ENCODE data around the gene STPG3.

The STPG3 gene

GRCh38 chr9:137281345-137282116 lies 30.4 kb downstream of the STPG3 start:
- no peak for DNase-seq

DNA sequence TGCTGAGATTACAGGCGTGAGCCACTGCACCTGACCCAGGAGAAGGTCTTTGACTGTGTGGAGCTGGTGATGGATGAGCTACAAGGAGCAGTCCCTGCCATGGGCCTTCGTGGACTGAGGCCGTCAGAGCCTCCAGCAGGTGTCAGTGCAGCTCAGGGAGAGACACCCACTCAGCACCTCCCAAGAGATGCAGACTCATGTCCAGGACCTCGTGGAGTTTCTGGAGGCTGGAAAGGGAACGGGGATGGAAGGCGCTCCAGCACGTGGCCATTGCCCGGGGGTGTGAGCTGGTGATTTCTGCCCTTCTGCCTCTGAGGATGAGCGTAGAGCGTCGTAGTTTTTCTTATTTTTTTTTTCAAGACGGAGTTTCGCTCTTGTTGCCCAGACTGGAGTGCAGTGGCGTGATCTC lies 35.9 kb downstream of the STPG3 start:
- DNase-seq: no peak

GRCh38 chr9:137293094-137293481 lies 42.0 kb downstream of the STPG3 start:
- no peak for DNase-seq

- DNase-seq: no peak
Observed at GRCh38 chr9:137293482-137294090, 42.5 kb downstream of the STPG3 start.

DNA sequence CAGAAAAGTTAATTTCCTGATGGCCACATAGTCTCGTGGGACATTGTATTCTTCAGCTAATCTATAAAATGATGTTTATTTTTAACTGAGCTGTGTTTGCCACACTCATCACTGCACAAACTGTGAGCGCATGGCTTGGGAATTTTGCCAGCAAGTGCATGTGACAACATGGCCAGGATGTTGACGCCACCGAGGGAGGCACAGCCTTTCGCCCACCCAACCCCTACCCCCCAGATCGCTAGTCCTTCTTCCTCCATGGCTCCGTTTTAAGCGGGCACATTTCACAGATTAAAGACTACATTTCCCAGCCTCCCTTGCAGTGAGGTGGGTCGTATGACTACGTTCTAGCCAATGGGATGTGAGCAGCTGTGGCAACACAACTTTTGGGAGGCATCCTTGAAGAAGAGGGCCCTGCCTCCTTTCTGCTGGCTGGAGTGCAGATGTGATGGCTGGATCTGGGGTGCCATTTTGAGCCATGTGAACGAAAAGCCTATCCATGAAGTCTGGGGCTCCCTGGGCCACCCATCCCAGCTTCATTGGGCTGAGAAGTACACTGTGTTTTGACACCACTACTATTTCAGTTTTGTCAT lies 43.1 kb downstream of the STPG3 start:
- DNase-seq: no peak

- DNase-seq: no peak
Observed at GRCh38 chr9:137294681-137295237, 43.7 kb downstream of the STPG3 start.

GRCh38 chr9:137295238-137295811 lies 44.2 kb downstream of the STPG3 start:
- peak; percentile 41 for DNase-seq

GRCh38 chr9:137295849-137296669 lies 45.0 kb downstream of the STPG3 start:
- DNase-seq: no peak

DNA sequence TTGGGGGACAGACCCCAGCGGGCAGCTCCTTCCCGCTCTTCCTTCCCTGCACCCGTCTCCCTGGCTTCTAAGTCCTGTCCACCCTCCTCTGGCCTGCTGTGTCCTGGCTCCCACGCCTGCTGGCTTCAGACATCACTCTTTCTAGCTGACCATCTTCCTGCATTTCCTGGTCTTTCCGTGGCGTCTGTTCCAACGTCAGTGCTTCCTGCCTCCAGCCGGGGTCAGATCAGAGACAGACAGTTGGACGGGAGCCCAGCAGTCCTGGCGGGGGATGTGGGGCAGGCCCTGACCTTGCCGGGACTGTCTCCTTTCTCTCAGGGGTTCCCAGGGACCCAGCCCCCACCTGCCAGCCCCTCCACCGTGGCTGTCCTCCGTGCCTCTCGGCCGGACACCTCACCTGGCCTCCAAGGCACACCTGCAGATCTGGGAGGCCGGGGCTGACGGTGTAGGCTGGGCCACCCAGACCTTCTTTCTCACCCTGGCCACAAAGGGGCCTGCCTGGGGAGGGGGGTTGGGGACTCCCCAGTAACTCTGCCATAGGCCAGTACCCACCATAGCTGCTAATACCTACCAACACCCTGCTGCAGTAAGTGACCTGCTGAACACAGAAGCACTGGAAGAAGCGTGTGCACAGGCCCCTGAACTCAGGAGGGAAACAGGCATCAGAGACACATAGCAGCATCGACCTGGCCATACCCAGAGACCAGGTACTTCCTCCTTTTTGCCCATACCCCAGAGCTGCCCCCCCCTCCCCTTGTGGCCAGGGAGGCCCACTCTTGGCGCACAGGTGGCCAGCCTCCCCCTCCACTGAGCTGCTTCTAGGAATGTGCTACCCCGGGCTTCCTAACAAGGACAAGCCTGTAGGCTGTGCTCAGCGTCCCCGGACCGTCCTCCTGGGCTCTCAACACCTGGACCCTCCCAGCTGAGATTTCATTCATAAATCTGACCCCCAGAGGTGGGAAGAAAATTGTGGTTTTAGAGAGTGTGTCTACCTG lies 45.9 kb downstream of the STPG3 start:
- DNase-seq: no peak

DNA sequence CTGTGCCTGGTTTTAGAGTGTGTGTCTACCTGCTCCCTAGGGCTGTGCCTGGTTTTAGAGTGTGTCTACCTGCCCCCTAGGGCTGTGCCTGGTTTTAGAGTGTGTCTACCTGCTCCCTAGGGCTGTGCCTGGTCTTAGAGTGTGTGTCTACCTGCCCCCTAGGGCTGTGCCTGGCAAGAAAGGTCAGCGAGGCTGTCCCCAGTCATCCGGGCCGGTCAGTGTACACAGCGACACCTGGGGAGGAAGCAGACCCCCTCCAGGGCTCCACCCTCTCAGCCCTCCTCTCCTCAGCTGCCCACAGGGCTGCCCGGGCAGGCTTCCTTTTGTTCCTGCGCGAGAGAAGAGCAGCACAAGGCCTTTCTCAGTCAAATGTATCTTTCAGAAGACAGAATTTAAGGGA lies 46.9 kb downstream of the STPG3 start:
- no peak for DNase-seq

DNA sequence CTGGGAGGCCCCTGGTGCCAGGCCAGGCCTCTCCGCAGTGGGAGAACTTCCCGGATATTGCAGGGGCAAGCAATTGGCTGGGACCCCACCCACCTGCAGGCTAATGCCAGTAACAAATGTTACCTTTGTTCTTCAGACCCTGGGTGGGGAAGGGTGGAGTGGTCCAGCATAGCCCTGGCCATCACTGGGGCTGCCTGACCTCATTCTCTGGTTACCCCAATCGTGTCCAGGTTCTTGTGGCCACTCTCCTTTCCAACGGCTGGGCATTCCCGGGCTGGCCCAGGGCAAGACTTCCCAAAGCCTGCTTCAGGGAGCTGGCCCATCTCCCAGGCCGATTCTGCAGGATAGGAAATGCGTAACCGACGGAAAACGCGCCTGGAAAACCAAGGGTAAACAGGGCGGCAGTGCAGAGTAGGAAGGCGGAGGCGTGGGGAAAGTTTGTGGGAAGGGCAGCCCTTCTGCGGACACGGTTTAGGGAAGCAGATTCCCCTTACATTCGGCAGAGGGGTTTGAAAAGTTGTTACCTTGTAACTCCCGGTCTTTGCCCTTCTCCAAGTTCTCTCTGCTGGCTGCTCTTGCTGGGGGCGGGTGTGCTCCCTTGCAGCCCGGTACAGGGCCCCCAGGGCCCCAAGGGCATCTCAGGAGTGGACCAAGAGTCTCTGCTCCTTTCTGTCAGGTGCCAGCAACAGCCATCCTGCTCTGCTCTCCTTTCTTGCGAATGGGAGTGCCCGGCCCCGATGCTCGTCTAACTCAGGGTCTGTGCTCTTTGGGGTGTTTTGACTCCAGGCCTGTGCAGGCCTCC lies 47.5 kb downstream of the STPG3 start:
- DNase-seq: no peak

DNA sequence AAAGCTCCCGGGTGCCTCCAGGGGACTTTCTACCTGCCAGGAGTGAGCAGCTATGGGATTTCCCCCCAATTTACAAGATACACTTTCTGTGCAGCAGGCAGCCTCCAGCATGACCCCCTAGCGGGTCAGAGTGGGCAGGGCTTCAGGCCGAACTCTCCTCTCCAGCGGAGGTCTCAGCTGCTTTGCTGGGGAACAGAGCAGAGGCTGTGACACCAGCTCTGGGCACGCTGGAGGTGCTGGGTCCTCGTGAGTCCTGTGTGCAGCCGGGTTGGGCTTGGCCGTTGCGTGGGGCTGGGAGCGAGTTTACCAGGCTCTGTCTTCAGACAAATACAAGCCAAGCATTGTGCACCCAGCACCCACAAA lies 48.1 kb downstream of the STPG3 start:
- no peak for DNase-seq

DNA sequence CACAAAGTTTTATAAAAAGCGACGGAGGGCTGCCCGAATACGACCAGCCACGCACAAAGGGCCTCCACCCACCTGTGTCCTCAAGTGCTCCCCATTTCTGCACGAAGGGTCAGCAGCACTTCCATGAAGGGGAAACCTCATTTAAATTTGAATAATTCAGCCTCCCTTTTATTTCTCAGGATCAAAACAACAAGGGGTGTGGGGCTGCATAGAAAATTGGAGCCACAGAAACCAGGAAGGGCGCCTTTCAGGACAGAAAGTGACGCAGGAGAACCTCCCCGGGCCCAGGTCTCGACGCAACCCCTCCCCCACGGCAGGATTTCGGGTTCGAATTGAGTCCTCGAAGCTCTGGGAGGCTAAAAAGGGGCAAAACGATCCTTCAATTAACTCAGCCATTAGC lies 48.9 kb downstream of the STPG3 start:
- no peak for DNase-seq

DNA sequence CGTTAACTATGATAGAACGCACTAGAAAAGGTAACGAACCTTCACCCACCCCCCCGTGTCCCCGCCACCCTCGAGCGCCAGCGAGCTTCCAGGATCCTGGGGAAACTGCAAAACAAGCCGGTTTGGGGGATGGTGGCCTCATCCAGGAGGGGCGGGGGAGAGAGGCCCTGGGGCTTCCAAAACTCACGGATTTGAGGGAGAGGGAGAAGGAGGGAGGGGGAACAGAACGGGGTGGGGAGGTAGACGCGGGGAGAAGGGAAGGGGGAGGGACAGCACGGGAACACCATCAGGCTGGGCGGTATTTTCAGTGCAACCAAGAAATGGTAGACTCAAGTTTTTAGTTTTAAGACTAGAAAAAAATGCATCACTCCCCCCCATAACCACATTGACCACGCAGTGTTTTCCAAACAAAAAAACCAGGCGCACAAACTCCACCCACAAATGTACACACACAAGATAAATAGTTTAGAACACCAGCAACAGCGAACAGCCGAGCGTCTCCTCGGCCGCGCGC lies 49.5 kb downstream of the STPG3 start:
- DNase-seq: no peak

DNA sequence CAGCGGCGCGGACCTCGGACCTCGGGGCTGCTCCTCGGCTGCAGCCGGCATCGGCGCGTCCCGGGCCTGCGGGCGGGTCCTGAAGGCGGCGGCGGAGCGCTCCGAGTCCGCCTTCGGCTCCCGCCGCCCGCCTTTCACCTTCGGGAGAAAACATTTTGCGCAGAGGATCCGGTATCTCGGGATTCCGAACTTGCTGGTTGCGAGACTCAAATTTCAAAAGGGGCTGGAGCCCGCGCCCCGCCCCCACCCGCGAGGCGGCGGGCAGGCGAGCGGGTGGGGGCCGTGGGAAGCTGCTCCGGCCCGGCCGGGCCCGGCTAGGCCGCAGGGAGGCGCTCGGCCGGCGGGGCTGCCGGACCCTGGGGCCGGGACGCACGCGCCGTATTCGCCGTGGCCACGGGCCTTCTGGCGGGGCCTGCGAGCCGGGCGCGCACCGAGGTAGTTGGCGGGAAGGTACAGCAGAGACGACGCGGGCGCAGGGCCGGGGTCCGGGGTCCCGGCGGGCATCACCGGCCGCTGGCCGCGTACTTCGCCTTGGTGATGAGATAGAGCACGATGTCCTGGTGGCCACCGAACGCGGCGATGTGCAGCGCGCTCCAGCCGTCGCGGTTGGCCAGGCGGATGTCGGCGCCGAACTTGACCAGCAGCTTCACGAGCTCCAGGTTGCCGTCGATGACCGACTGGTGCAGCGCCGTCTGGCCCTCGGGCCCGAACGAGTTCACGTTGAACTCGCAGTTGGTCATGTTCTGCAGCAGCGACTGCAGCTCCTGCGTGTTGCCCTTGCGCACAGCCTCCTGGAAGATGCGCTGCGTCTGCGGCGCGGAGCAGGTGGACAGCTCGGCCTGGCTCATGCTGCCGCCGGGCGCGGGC lies 50.2 kb downstream of the STPG3 start:
- DNase-seq: no peak

GRCh38 chr9:137302118-137302448 lies 51.0 kb downstream of the STPG3 start, which contains the start of gene NRARP:
Gene NRARP, minus strand, starts transcription at chr9:137302271. Its CDS starts 343 bp downstream, at chr9:137301928.
- DNase-seq: peak; percentile 89

GRCh38 chr9:137302449-137303150 lies 51.5 kb downstream of the STPG3 start:
- DNase-seq: no peak
